ENCODE results near the gene SAP25.
"Not testable (repeated sequence)": the region's sequence is repeated elsewhere in the genome, so short reads cannot be mapped to it uniquely, and the experiment has no call there.

Gene SAP25

DNA sequence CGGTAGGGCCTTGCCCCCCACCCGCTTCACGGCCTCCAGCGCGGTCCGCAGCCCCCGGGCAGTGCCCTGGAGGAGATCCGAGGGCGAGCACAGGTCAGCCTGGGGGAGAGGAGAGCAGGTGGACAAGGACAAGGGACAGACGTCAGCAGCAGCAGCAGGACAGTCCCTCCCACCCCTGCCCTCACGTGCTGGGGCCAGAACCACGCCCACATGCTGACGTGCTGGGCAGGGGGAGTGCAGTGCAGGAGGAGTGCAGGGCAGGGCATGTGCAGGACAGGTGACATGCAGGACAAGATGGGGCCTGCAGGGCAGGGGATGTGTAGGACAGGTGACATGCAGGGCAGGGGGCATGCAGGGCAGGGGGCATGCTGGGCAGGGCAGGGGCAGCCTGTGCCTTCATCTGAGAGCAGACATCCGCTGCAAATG, 1.5 kb upstream of the SAP25 start:
- no peak for DNase-seq

DNA sequence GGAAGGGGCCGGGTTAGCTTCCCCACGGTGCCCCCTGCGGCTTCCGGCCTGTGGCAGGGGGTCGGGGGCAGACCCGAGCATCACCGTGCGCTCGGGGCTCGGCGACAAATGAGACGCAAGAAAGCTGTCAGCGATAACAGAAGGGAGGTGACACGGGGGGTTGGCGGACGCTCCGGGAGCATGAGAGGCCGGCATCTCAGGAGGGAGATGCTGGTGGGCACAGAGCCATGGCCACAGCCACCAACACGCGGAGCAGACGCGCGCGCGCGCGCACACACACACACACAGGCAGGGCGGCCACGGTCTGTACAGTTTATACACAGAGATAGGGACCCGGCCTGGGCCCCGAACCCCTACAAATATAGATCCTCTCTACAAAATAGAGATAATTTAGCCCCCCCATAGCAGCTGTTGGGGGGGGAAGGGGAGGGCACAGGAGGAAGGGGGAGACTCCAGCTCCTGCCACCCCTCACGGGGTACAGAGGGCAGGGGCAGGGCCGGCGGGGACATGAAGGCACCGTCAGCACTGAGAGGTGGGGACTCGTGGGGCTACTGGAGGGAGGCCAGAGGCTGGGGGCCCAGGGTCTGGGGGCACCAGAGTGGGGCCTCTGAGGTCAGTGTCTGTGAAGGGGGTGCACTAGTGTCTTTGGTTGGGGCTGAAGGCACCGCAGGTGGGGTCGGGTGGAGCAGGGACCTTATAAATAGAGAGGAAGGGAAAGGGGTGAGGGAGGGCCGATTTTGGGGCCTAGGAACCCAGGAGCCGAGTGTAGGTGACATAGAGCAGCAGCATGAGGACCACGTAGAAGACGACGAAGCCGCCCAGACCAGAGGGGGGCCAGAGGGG, 884 bp upstream of the SAP25 start:
- no peak for DNase-seq

- no peak for DNase-seq
These were observed 588 bp downstream of the SAP25 start for GRCh38 chr7:100572949-100573675.

GRCh38 chr7:100572281-100572948, 1.3 kb downstream of the SAP25 start:
- DNase-seq, result no peak

DNA sequence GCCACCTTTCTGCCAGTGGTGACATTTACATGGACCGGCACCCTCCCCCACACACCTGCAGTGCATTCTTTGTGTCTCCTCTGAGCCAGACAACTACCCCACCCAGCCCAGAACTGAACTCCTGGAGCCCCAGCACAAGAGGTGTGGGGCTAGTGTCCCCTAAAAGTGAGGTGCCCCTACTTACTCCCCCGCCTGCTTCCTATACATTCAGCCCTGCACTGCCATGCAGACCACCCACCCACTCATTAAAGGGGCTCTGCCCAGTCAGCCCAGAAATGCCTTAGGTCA, 1.9 kb downstream of the SAP25 start:
- no peak for DNase-seq

DNA sequence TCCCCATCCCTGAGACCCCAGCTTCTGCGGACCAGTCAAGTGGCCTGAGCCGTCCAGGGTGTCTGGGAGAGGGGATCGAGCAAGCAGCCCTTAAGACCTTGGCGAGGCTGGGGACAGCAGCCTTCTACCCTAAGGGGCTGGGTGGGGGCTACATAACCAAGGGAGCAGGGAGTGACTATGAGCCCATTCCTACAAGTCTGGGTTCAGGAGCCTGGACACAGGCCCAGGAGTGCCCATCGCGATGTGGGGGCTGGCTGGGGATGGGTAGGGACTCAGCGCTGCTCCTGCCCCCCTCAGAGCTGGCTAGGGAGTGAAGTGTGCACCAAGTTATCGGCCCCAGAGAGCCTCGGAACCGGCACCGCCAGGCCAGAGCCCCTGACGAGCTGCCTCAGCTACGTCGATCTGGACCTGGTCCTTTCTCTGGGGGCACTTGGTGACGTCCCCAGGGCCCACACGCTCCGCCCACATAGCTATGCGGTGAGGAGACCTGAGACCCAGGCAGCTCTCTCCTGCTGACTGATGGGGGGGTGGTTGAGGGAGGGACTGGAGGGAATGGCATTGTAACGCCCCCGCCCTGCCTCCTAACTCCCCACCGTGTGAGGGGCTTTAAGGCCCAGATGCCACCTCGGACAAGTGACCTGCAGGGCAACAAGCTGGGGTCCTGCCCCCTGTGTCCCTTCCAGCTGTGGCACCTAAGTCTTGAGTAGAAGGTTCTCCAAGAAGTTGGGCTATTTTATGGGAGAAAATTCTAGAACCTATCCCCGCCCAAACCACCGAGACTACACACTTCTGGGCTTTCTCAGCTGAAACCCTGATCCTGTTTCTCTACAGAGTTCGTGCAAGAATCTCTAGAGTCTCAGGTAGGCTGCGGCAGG, 2.5 kb downstream of the SAP25 start:
- no peak for DNase-seq

GRCh38 chr7:100568896-100569844, 4.5 kb downstream of the SAP25 start:
- peak; percentile 49 for DNase-seq

- no peak for DNase-seq
These were observed 5.4 kb downstream of the SAP25 start for GRCh38 chr7:100568176-100568895.

DNA sequence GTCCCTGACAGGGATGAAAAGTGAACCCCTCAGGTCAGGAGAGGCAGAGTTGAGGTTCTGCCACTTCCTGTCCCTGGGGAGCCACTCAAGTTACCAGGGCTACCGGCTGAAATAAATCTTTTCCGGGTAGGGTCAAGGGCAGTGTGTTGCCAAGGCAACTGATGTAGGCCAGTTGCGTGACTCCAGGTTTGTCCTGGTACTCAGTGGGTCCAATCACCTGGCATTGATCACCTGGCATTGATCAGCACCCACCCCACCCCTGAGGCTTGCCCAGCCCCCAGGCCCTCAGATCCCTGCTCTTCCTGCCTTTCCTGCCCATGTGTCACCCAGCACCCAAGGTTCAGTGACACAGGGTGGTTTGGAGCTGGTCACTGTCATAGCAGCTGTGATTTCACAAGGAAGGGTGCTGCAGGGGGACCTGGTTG, 5.9 kb downstream of the SAP25 start:
- DNase-seq, result no peak

GRCh38 chr7:100567031-100567730, 6.5 kb downstream of the SAP25 start:
- DNase-seq, result no peak

GRCh38 chr7:100566018-100566531, 7.6 kb downstream of the SAP25 start:
- no peak for DNase-seq

DNA sequence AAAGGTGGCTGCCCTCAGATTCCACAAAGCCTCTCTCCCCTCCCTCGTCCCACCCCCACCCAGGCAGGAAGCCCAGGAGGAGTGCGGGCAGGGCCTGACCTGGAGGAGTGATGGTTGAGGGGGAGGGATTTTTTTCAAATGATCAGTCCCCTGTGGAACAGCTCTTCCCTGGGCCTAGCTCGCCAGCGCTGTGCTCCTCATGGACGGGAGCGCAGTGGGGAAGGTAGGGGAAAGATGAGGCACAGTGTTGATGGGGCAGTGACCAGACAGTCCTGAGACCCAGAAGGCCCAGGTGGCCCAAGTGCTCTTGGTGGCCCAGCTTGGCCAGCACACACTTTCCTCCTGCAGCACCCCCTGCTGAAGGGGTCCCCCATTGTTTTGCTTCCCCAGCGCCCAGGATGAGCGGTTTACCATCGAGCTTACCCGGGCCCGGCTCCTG, 8.5 kb downstream of the SAP25 start:
- DNase-seq, result no peak

- not testable (repeated sequence) for DNase-seq
These were observed 9.3 kb downstream of the SAP25 start for GRCh38 chr7:100564405-100564804.

- DNase-seq, result peak; percentile 88
These were observed 9.8 kb downstream of the SAP25 start for GRCh38 chr7:100563809-100564400.

DNA sequence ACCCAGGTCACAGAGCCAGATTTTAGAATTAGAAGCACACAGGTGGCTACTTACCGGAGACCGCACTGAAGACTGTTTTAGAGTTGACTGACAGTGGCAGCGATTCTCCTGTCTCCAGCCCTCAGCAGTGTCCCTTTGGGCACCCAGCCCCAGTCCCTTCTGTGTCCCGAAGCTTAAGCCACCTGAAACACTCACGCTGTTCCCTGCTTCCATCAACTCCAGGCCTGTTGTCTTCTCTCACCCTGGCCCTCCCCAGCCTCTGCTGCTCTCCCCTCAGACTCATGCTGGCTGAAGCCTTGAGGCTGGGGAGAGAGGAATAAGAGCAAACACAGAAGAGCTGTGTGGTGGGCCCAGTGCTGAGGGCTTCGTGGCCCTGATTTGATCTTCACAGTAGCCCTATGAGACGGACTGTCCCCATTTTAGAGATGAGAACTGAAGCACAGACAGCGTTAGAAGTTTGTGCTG, 10.6 kb downstream of the SAP25 start:
- no peak for DNase-seq

GRCh38 chr7:100562195-100563099, 11.3 kb downstream of the SAP25 start:
- no peak for DNase-seq

- DNase-seq, result no peak
These were observed 12.1 kb downstream of the SAP25 start for GRCh38 chr7:100561491-100562194.

- DNase-seq, result no peak
These were observed 14.6 kb downstream of the SAP25 start for GRCh38 chr7:100559127-100559526.
